K562 (cell line): ENCODE measurements around the gene CAMK2A. TPM values are rescaled to one million over a fixed set of nuclear protein-coding genes. Genes with fewer than 3 reads are reported as not detected.

Experiments used
- ATAC-seq: fragments of 200-7000 bp; cut with Tn5 transposase; 3 replicates; pipeline ENCODE4 v1.9.1; 2020; ENCODE audit warnings: moderate library complexity
- BruUV-seq: library from RNA; stranded (reverse); fragments of 400-500 nt; replicated peaks from 2 replicates; lab custom pipeline; 2021; lab: Mats Ljungman, UMichigan
- CTCF ChIA-PET: fragments of 300-600 bp; formaldehyde crosslinking; extraction: SDS; loops from one replicate; lab custom pipeline; 2021; ENCODE audit warnings: low intra/inter-chr PET ratio; lab: Yijun Ruan, JAX
- POLR2A ChIA-PET: fragments of 300-600, 350-650 bp; sonication (Branson Sonifier 250); formaldehyde crosslinking; extraction: SDS; loops from one replicate; lab custom pipeline; 2021; ENCODE audit warnings: antibody characterized with exemption, inconsistent platforms; lab: Yijun Ruan, JAX
- DNase-seq, 4 experiments: peaks; one replicate each; pipeline versions ENCODE4 v3.0.0 to v3.0.0-alpha.2; 2011 to 2018; ENCODE audit warnings: low spot score in 3 of 4, mixed read lengths in 3 of 4; ENCODE audit errors: extremely low read depth in 1 of 4
- FAIRE-seq: peaks from 2 replicates; lab custom pipeline; 2011; peaks lifted over from hg19 to GRCh38; lab: Jason Lieb, UNC
- H2AFZ ChIP-seq: 2 replicates; pipeline ENCODE4 v1.6.0; 2011; ENCODE audit warnings: low read depth, low read length, control low read depth, inconsistent platforms
- H3K27ac ChIP-seq: fragments of 200-600 bp; 3 replicates; pipeline ENCODE4 v1.8.0; 2011; ENCODE audit warnings: low read depth, mild to moderate bottlenecking, control low read depth, inconsistent platforms, low read length, moderate library complexity, mixed read lengths; ENCODE audit errors: extremely low read depth
- H3K27me3 ChIP-seq, 2 experiments: fragments of 300-600 bp in 1 of 2; 2 replicates in 1 of 2; 3 replicates in 1 of 2; pipeline versions ENCODE4 v1.6.0 to v1.8.0; 2011; ENCODE audit warnings: inconsistent platforms in 2 of 2, low read length in 2 of 2, mild to moderate bottlenecking in 1 of 2, mixed read lengths in 1 of 2, moderate library complexity in 1 of 2; ENCODE audit not compliant: control insufficient read depth in 2 of 2, insufficient read depth in 2 of 2
- H3K36me3 ChIP-seq: fragments of 300-600 bp; 3 replicates; pipeline ENCODE4 v1.8.0; 2011; ENCODE audit warnings: mild to moderate bottlenecking, low read length, inconsistent platforms; ENCODE audit not compliant: control insufficient read depth, insufficient read depth
- H3K4me1 ChIP-seq, 2 experiments: fragments of 200-600 bp in 1 of 2; replicated peaks in 1 of 2; 2 replicates in 1 of 2; 3 replicates in 1 of 2; pipeline versions ENCODE4 v1.5.1 to v1.8.0; 2011; ENCODE audit warnings: inconsistent platforms in 2 of 2, low read length in 2 of 2, mild to moderate bottlenecking in 1 of 2, mixed read lengths in 1 of 2, moderate library complexity in 1 of 2; ENCODE audit not compliant: control insufficient read depth in 2 of 2, insufficient read depth in 2 of 2
- H3K4me2 ChIP-seq: 2 replicates; pipeline ENCODE4 v1.6.1; 2011; ENCODE audit warnings: low read length, control low read depth, inconsistent platforms, mixed read lengths; ENCODE audit not compliant: insufficient read depth
- H3K4me3 ChIP-seq: fragments of 200-600 bp; sonication (generic), shearing (Covaris generic); 2 replicates; pipeline ENCODE4 v1.5.1; 2016; ENCODE audit warnings: control low read depth, inconsistent platforms
- H3K79me2 ChIP-seq: fragments of 200-600 bp; 3 replicates; pipeline ENCODE4 v1.8.0; 2011; ENCODE audit warnings: low read length, inconsistent platforms; ENCODE audit not compliant: control insufficient read depth, insufficient read depth
- H3K9ac ChIP-seq, 2 experiments: 2 replicates each; pipeline versions ENCODE4 v1.6.0 to v1.6.1; 2011; ENCODE audit warnings: low read depth in 2 of 2, low read length in 2 of 2, control low read depth in 1 of 2, inconsistent platforms in 1 of 2, mild to moderate bottlenecking in 1 of 2, mixed read lengths in 1 of 2; ENCODE audit not compliant: insufficient read depth in 1 of 2
- H3K9me1 ChIP-seq: one replicate; pipeline ENCODE4 v1.6.0; 2011; ENCODE audit warnings: inconsistent platforms, mild to moderate bottlenecking, low read length, moderate library complexity; ENCODE audit not compliant: control insufficient read depth, insufficient read depth
- H3K9me3 ChIP-seq: replicated peaks from 2 replicates; pipeline ENCODE4 v1.5.1; 2011; ENCODE audit warnings: low read depth, low read length, inconsistent platforms; ENCODE audit not compliant: control insufficient read depth, insufficient read depth
- H4K20me1 ChIP-seq: replicated peaks from 2 replicates; pipeline ENCODE4 v1.6.1; 2011; ENCODE audit warnings: low read length, inconsistent platforms, mixed read lengths; ENCODE audit not compliant: control insufficient read depth, insufficient read depth
- ARNT ChIP-seq, 2 experiments: fragments of 450-650 bp; IDR thresholded peaks; 2 replicates each; pipeline ENCODE4 v1.6.1; 2016; ENCODE audit warnings: mild to moderate bottlenecking in 1 of 2
- BCL6 ChIP-seq: fragments of 250-450 bp; sonication (Bioruptor Pico); IDR thresholded peaks from 2 replicates; pipeline ENCODE4 v1.4.0; 2020
- BMI1 ChIP-seq: fragments of 150-350 bp; IDR thresholded peaks from 2 replicates; pipeline ENCODE4 v1.6.1; 2014; ENCODE audit warnings: low read length
- CTBP1 ChIP-seq: fragments of 450-650 bp; IDR thresholded peaks from 2 replicates; pipeline ENCODE4 v1.6.1; 2016; ENCODE audit warnings: borderline replicate concordance
- ELF1 ChIP-seq: fragments of 200-800 bp; sonication (Bioruptor generic); IDR thresholded peaks from 2 replicates; pipeline ENCODE4 v1.6.1; 2016; ENCODE audit warnings: missing genetic modification characterization, missing compliant biosample characterization
- ETV6 ChIP-seq, 3 experiments: fragments of 150-350 bp in 1 of 3; sonication (generic) in 1 of 3; formaldehyde crosslinking in 1 of 3; IDR thresholded peaks; 2 replicates each; pipeline versions ENCODE4 v1.6.1 to v1.8.0; 2014 to 2022; ENCODE audit warnings: borderline replicate concordance in 2 of 3, low read depth in 2 of 3, antibody characterized with exemption in 1 of 3, low read length in 1 of 3, mild to moderate bottlenecking in 1 of 3, missing genetic modification reagents in 1 of 3
- RBM14 ChIP-seq: fragments of 200-400 bp; formaldehyde crosslinking; IDR thresholded peaks from 2 replicates; pipeline ENCODE4 v1.6.1; 2018; ENCODE audit warnings: low read depth, mild to moderate bottlenecking, low read length, moderate library complexity, borderline replicate concordance; ENCODE audit not compliant: insufficient read depth
- ZNF311 ChIP-seq: fragments of 250-450 bp; sonication (Bioruptor Pico); IDR thresholded peaks from 2 replicates; pipeline ENCODE4 v1.4.0; 2020; ENCODE audit warnings: mild to moderate bottlenecking, moderate library complexity
- WGBS: fragments of 100-300 bp; shearing (Covaris generic); methylation state at CpG from one replicate; pipeline ENCODE4 v1.1.6; 2016; ENCODE audit warnings: low coverage, mixed read lengths; ENCODE audit not compliant: insufficient coverage; ENCODE audit errors: missing lambda C conversion rate; 5-methylcytosine and 5-hydroxymethylcytosine counted together
- in situ Hi-C: fragments of 300-500 bp; cut with MboI; formaldehyde crosslinking; loops from 4 replicates; pipeline ENCODE4 v1.15.0; 2018; ENCODE audit warnings: inconsistent platforms, mixed read lengths
- intact Hi-C: fragments of 100-400 bp; cut with micrococcal nuclease; formaldehyde crosslinking; loops from 2 replicates; pipeline ENCODE4 v1.14.2; 2022
- polyA plus RNA-seq, 8 experiments: library from polyadenylated mRNA; depleted of rRNA in 4 of 8; stranded (reverse) in 5 of 8; unstranded in 3 of 8; fragments of >200 nt; fragmentation: Nextera tagmentation in 2 of 8; fragmentation: Illumina TruSeq in 1 of 8; extraction: Ambion mirVana in 2 of 8; extraction: Trizol in 1 of 8; gene quantifications; 2 replicates each; pipeline versions ENCODE4 v1.2.1 to v1.2.3, GENCODE V29; 2011 to 2014; ENCODE audit warnings: inconsistent platforms in 1 of 8, missing spikeins in 1 of 8
- total RNA-seq, 7 experiments: library from RNA; depleted of rRNA in 6 of 7; stranded (reverse); fragments of >200 nt in 6 of 7; fragmentation: Illumina TruSeq in 2 of 7; extraction: Trizol in 2 of 7; gene quantifications; 2 replicates each; pipeline versions ENCODE4 v1.2.1 to v1.2.3, GENCODE V29; 2011 to 2021; ENCODE audit warnings: low replicate concordance in 1 of 7
- TF ChIP-seq, protein P1 (sequence below): conservative IDR thresholded peaks from 2 replicates; pipeline ENCODE4 v1.6.1; 2011; ENCODE audit warnings: low read depth, mild to moderate bottlenecking, low read length; ENCODE audit not compliant: control insufficient read depth
- TF ChIP-seq, protein P2 (sequence below): sonication (generic); formaldehyde crosslinking; IDR thresholded peaks from 2 replicates; pipeline ENCODE4 v1.8.0; 2022; ENCODE audit warnings: missing genetic modification reagents, mild to moderate bottlenecking, moderate library complexity, borderline replicate concordance
- TF ChIP-seq, protein P3 (sequence below): fragments of 150-350 bp; conservative IDR thresholded peaks from 2 replicates; pipeline ENCODE4 v1.6.1; 2014; ENCODE audit warnings: low read length
- TF ChIP-seq, protein P4 (sequence below): fragments of 450-650 bp; IDR thresholded peaks from 2 replicates; pipeline ENCODE4 v1.7.0; 2016; ENCODE audit warnings: borderline replicate concordance

Gene CAMK2A
- total and polyA plus RNA-seq, 9 of the 15 experiments (the other 6 are each of a cell fraction or from before 2014, with no cell fraction given): 0.01 to 0.18 (median 0.04) TPM; not detected in 6

DNA sequence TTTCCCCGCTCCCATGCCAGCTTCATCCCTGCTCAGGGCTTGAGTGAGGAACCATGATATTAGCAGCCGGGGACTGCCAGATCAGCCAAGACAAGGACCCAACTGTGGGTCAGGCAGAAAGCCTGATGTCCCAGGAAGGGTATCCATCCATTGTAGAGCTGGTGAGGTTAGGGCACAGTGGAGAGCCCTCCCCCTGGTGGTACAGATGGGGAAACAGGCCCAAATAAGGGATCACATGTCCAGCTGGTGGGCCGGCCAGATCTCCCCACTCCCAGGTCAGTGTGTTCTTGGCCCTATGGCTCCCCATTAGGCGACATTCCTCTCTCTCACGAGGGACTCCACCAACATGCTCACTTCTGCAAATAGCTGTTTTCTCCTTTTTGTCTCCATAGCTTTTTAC, 114.0 kb downstream of the CAMK2A start (continued):
- TF ChIP-seq, protein P1, sequence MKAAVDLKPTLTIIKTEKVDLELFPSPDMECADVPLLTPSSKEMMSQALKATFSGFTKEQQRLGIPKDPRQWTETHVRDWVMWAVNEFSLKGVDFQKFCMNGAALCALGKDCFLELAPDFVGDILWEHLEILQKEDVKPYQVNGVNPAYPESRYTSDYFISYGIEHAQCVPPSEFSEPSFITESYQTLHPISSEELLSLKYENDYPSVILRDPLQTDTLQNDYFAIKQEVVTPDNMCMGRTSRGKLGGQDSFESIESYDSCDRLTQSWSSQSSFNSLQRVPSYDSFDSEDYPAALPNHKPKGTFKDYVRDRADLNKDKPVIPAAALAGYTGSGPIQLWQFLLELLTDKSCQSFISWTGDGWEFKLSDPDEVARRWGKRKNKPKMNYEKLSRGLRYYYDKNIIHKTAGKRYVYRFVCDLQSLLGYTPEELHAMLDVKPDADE: no peak
- TF ChIP-seq, protein P2, sequence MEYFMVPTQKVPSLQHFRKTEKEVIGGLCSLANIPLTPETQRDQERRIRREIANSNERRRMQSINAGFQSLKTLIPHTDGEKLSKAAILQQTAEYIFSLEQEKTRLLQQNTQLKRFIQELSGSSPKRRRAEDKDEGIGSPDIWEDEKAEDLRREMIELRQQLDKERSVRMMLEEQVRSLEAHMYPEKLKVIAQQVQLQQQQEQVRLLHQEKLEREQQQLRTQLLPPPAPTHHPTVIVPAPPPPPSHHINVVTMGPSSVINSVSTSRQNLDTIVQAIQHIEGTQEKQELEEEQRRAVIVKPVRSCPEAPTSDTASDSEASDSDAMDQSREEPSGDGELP (CRISPR knock-in tag): peak; percentile 88
- TF ChIP-seq ARNT (IDR thresholded peaks at IDR 0.05): no peak

DNA sequence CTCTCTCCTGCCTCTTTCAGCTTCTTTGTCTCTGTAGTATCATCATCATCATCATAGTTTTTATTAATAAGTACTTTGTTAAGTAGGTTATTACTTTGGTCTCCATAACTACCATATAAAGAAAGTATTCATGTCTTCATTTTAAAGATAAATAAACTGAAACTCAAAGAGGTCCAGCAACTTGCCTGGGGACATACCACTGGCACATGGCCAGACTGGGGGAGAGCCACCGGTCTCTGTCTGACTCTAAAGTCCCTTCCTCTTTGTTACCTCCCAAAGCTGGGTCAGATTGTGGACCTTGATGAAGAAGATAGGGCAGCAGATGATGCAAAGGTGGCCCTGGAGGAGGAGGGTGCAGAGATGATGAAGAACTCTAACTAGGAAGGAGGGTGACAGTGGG, 114.5 kb downstream of the CAMK2A start:
- POLR2A ChIA-PET: interaction anchor here (0.6 to 0.8 kb wide), 2 partner anchors 162 to 175 kb away, joined by 3 read pairs; partner anchors contain the start of genes HMGXB3 and TIGD6
- ATAC-seq (no peak), DNase-seq (no peak)
- intact Hi-C loops: loop anchor here (1.0 kb wide), 1 partner anchor 14 kb away; no protein-coding TSS in a partner anchor
- Histone ChIP-seq H3K79me2 (no peaks in the 10 kb centered on the region), H3K36me3 (no peaks in the 10 kb centered on the region), H3K27me3 (peaks cover 22 to 55% of the 10 kb centered on the region in 2 experiments), H2AFZ (peak overlapping the region; percentile 72), H3K4me2 (no peak overlapping the region), H3K27ac (no peak overlapping the region), H3K9me1 (no peaks in the 10 kb centered on the region)
- in situ Hi-C loops: no loop called here
- TF ChIP-seq BMI1 (no peak), ZNF311 (CRISPR knock-in tag) (no peak), ETV6 (IDR thresholded peaks at IDR 0.05; ENCODE audit: borderline replicate concordance in 1 of 2, low read depth in 2 of 2, low read length in 1 of 2) (no peak), ETV6 (CRISPR knock-in tag; IDR thresholded peaks at IDR 0.05; ENCODE audit: borderline replicate concordance) (no peak), CTBP1 (no peak), ELF1 (no peak), RBM14 (no peak), BCL6 (CRISPR knock-in tag) (no peak)
- TF ChIP-seq, protein P3, sequence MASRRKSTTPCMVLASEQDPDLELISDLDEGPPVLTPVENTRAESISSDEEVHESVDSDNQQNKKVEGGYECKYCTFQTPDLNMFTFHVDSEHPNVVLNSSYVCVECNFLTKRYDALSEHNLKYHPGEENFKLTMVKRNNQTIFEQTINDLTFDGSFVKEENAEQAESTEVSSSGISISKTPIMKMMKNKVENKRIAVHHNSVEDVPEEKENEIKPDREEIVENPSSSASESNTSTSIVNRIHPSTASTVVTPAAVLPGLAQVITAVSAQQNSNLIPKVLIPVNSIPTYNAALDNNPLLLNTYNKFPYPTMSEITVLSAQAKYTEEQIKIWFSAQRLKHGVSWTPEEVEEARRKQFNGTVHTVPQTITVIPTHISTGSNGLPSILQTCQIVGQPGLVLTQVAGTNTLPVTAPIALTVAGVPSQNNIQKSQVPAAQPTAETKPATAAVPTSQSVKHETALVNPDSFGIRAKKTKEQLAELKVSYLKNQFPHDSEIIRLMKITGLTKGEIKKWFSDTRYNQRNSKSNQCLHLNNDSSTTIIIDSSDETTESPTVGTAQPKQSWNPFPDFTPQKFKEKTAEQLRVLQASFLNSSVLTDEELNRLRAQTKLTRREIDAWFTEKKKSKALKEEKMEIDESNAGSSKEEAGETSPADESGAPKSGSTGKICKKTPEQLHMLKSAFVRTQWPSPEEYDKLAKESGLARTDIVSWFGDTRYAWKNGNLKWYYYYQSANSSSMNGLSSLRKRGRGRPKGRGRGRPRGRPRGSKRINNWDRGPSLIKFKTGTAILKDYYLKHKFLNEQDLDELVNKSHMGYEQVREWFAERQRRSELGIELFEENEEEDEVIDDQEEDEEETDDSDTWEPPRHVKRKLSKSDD: no peak
- TF ChIP-seq, protein P4, sequence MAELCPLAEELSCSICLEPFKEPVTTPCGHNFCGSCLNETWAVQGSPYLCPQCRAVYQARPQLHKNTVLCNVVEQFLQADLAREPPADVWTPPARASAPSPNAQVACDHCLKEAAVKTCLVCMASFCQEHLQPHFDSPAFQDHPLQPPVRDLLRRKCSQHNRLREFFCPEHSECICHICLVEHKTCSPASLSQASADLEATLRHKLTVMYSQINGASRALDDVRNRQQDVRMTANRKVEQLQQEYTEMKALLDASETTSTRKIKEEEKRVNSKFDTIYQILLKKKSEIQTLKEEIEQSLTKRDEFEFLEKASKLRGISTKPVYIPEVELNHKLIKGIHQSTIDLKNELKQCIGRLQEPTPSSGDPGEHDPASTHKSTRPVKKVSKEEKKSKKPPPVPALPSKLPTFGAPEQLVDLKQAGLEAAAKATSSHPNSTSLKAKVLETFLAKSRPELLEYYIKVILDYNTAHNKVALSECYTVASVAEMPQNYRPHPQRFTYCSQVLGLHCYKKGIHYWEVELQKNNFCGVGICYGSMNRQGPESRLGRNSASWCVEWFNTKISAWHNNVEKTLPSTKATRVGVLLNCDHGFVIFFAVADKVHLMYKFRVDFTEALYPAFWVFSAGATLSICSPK: no peak
- TF ChIP-seq, all 486 proteins: peak for 0
- no peaks in the 10 kb centered on the region for H3K9me3 ChIP-seq
- FAIRE-seq: no peak
- peaks cover 0 to 2% of the 10 kb centered on the region in 2 experiments; a peak in 2 of 5 replicates for H3K4me1 ChIP-seq
- no peak overlapping the region for H3K4me3 ChIP-seq
- 9% methylated on average over 1 of the region's 1 CpG for WGBS
- no TSS peak for BruUV-seq
- peaks cover 3% of the 10 kb centered on the region; the same call in 1 of the 2 replicates for H4K20me1 ChIP-seq
- CTCF ChIA-PET: interaction anchor here (0.9 to 1.8 kb wide), 2 partner anchors 14 to 46 kb away, joined by 5 read pairs; no protein-coding TSS in a partner anchor
- H3K9ac ChIP-seq: no peak overlapping the region
